Fibroblast of mammary gland (primary cell): ENCODE data around the gene SULT1B1.

Source experiments
- DNase-seq: peaks from one replicate; pipeline ENCODE4 v3.0.0-alpha.2; 2010; ENCODE audit warnings: low read depth
- H3K4me3 ChIP-seq: 2 replicates; pipeline ENCODE4 v1.5.1; 2011; ENCODE audit warnings: low read depth, mild to moderate bottlenecking, low read length, moderate library complexity; ENCODE audit not compliant: control insufficient read depth
- CTCF ChIP-seq: conservative IDR thresholded peaks from 2 replicates; pipeline ENCODE4 v1.5.1; 2011; ENCODE audit warnings: low read depth, low read length, inconsistent platforms; ENCODE audit not compliant: control insufficient read depth, insufficient read depth

SULT1B1 gene

GRCh38 chr4:69765751-69766150 lies 5.3 kb upstream of the SULT1B1 start:
- H3K4me3 ChIP-seq, result no peak overlapping the region
- DNase-seq, result no peak
- no peak for TF ChIP-seq CTCF

GRCh38 chr4:69764311-69764710 lies 3.9 kb upstream of the SULT1B1 start:
- DNase-seq, result peak; percentile 18
- TF ChIP-seq CTCF, result no peak
- H3K4me3 ChIP-seq, result no peak overlapping the region

GRCh38 chr4:69763233-69763632 lies 2.8 kb upstream of the SULT1B1 start:
- H3K4me3 ChIP-seq, result no peak overlapping the region
- TF ChIP-seq CTCF, result no peak
- DNase-seq, result no peak

- DNase-seq, result peak; percentile 45
- no peak overlapping the region for H3K4me3 ChIP-seq
- TF ChIP-seq CTCF, result no peak
Measured at GRCh38 chr4:69759189-69759604, 1.2 kb downstream of the SULT1B1 start.

GRCh38 chr4:69757464-69757863 lies 3.0 kb downstream of the SULT1B1 start:
- no peak for DNase-seq
- no peak overlapping the region for H3K4me3 ChIP-seq
- TF ChIP-seq CTCF, result no peak

GRCh38 chr4:69754926-69755580 lies 5.4 kb downstream of the SULT1B1 start:
- TF ChIP-seq CTCF, result no peak
- no peak overlapping the region for H3K4me3 ChIP-seq
- no peak for DNase-seq

GRCh38 chr4:69753686-69754085 lies 6.7 kb downstream of the SULT1B1 start:
- TF ChIP-seq CTCF, result no peak
- no peak overlapping the region for H3K4me3 ChIP-seq
- DNase-seq, result peak; percentile 66
